Stimulated activated CD4-positive, alpha-beta T cell treated with anti-CD3 and anti-CD28 coated beads, Interleukin-15, amount 100 ng/mL, for 24 hours (primary cell): ENCODE results near the gene CELA3B.
"Not testable (repeated sequence)": the region's sequence is repeated elsewhere in the genome, so short reads cannot be mapped to it uniquely, and the experiment has no call there.

Source experiments
- DNase-seq: peaks from one replicate; pipeline ENCODE4 v3.0.0-alpha.2; 2020

CELA3B gene

DNA sequence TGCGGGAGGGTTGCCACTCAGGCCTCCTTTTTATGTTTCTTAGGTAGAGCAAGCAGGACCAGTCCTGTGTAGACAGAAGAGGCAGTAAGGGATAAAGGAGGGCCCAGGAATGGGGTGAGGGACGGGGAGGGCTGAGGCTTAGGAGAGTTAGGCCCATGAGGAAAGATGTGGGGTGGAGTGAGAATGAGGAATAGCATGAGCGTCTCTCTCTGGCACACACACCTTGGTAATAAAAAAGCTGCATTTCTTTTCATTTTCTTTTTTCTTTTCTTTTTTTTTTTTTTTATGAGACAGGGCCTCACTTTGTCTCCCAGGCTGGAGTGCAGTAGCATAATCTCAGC, 32.1 kb upstream of the CELA3B start:
- DNase-seq: no peak

DNA sequence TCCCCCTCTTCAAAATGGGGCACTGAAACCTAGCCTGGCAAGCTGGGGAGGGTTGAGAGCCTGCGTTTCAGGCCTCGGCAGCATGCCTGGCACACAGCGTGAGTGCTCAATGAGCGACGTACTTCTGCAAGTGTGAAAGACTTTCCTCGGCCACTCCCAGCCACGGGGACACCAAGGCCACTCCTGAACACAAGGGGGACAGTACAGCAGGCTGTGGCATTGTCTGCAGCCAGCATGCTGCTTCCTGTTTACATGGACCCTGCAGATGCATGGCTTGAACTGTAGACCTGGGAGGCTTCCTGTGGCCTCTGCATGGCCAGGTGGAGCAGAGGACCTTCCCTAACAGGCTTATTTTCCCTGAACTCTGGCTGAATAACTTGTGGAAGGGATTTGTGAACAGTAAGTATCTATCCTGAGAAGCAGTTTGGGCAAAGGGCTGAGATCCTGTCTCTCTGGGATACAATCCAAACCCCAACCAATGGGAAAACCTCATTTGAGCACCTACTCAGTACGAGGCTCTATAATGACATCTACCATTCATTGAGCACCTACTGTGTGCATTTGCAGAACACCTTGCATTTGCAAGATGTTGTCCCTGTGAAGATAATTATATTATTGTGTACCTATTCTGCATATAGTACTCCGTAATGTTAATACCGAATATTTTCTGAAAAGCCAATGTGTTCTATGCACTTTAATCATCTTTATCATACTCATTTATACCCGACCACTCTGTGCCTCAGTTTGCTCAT, 29.8 kb upstream of the CELA3B start:
- DNase-seq: no peak

DNA sequence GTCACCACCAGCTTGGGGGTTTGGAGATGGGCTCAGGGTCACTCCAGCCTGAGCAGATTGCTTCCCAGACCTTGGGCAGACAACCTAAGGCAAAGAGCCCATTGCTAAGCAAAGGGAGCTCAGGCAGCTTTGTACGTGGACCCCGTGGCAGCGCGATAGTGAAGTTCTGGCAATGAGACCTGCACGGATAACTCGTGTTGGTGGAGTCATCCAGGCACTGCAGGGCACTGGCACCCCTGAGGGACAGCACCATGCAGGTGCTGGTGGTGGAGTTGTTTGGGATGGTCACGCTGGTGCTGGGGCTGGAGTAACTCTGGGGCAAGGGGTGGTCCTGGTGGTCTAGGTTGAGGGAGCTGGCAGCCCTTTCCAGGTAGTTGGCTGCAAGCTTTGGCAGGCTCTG, 26.1 kb upstream of the CELA3B start:
- no peak for DNase-seq

DNA sequence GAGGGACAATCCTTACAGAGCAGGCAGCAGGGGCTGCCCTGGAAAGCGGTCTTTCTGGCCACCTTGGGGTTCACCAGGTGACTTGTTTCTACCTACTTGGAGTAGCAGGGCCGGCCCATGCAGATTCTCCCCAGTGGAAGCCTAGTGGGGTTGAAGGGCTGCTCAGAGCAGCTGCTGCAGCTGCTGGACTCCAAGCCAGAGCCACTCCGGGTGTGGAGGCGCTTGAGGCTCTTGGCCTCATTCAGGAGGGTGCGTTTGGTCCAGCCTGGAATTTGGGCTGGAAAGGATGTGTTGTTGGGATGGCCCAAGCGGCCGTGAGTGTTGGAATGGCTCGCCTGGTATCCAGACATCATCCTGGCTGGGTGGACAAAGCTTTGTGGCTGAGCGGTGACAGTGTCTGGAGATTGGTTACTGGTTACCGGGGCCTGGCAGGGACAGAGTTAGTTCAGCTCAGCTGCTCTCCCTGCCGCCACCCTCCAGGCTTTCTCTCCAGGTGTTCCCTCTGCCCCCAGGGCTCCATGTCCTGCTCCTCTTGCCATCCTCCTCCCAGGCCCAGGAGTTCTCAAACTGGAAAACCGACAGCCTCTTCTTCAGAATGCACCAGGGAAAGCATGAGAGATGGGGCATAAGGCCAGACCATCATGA, 25.5 kb upstream of the CELA3B start:
- no peak for DNase-seq

DNA sequence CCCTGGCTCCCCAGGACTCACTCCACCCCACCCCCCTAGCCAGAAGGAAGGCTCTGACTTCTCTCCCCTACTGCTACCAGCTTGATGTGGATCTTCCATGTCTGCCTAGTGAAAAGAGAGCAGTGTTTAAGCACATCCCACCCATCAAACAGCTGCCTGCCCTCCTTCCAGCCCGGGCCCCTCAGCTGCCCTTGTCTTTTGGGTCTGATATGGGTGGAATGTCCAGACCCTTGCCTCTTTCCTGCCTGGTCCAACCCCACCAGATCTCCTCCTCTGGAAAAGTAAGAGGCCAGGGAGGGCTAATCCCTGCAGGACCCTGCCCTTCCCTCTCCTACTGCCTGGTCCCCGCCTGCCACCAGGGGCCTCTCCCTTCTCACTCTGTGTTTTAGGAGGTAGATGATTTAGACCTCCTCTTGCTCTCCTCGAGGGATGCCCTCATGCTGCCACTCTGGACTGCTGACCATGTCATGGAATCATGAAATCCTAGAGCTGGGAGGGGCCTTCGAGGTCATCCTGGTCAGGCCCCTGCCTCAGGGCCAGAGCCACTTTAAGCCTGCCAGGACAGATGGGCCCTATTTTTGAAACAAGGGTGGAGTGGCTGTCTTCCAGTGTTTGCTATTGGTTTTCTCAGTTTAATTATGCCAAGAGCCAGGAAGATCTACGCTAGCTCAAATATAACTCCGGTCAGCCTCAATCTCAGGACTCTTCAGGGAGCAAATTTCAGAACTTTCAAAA, 23.9 kb upstream of the CELA3B start:
- no peak for DNase-seq

DNA sequence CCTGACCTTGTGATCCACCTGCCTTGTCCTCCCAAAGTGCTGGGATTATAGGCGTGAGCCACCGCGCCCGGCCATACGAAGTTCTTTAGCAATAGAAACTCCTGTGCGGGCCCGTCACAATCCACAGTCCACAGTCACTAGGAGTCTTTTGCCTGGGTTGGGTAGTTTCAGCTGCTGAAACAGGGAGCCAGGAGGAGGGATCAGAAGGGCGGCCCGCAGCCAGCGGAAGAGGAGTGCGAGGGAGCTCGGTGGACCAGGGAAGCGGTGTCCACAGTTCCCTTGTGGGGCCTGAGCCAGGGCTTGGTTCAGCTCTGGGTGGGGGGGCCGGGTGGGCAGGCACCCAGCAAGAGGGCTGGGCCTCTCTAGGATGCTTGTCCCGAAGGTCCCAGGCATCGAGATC, 21.8 kb upstream of the CELA3B start:
- no peak for DNase-seq

DNA sequence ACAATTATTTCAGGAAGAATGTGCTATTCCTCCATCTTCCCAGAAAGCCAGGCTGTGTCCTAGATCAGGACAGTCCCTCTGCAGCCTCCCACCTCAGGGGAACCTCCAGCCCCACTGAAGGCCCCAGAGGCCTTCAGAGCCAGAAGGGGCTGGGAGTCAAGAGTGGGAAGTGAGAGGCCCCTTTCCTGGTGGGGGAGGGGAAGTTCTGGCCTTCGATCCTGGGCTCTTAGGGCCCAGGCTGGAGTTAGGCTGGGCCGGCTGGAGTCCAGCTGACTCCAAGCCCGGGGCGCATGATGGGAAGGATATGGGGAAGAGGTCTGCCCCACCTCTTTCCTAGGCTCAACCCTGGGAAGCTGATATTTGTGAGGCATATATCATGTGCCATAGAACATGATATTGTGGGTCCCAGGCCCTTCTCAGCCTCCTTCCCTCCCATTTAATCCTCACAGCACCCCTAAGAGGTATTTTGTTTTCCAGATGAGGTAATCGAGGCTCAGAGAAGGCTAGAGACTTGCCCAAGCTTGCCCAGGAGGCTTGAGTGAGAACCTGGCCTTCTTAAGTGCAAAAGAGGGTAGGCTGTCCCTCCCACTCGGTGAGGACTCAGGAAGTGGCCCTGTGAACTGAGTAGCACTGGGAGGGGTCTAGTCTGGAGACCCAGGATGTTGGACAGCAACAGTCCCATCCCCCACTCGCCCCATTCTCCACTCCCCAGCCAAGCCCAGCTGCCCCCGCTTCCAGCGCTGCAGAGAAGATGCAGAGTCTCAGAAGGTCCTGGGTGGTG, 21.1 kb upstream of the CELA3B start:
- DNase-seq: no peak

DNA sequence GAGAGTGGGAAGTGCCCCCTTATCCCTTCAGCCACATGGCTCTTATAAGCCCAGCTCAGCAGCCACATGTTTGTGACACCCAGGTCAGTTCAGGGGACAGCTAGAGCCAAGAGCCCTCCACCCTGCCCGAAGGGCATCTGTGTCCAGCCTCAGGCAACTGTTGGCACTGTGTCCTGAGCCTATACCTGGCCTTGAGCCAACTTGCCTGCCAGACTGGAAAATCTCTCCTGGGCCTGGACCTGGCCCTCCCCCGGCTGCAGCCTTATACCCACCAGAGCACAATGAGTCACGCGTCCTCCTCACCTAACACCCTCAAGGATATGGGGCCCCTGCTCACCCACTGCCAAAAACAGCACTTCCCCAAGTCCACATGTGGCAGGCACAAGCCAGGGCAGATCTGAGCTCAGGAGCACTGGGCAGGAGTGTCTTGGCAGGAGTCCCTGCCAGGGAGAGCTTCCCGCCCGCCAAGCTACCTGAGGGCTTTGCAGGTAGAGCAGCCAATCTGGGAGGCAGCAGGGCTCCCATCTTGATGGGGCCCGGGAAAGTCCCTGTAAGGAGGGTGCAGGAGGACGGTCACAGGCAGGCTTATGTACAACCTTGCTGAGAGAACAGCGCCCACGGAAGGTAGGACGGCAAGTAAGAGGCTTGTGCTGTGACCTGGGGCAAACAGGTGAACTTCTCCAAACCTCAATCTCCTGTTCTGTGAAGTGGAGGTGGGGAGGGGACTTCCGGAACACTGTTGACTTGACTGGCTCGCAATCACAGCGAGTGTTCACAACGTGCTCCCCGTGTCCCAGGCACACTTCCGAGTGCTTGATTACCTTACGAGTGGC, 19.9 kb upstream of the CELA3B start:
- peak; percentile 48 for DNase-seq

DNA sequence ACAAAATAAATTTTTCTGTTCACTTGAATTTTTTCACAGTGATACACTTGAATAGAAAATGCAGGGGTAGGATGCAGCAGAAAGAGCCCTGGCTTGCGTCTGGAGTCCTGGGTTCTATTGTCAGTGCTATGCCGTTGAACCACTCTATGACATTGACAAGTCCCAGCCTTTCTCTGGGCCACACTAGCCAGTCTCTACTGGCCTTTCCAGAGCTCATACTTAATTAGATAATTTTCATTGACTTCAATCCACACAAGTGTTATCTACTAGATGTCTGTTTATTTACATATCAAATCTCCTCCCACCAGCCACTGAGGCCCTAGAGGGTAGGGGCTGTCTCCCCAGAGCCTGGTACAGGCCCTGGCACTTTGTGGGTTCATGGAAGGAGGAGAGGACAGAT, 15.5 kb upstream of the CELA3B start:
- no peak for DNase-seq

DNA sequence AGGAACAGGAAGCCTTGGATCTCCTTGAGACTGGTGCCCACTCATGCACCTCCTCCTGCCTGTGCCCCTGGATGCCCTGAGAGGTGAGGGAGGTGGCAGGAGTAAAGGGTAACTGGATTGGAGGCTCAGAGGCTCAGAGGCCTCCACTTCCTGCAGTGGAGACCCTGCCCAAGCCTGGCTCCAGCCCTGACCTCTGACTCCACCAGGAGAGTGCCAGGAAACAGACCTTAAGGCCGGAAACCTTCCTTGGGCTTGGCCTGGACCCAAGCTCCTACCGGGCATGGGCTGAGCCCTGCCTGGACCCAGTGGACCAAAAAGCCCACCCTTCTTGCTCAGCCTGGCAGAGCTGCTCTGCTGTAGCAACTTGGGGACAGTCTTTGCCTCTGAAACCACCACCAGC, 15.0 kb upstream of the CELA3B start:
- no peak for DNase-seq

DNA sequence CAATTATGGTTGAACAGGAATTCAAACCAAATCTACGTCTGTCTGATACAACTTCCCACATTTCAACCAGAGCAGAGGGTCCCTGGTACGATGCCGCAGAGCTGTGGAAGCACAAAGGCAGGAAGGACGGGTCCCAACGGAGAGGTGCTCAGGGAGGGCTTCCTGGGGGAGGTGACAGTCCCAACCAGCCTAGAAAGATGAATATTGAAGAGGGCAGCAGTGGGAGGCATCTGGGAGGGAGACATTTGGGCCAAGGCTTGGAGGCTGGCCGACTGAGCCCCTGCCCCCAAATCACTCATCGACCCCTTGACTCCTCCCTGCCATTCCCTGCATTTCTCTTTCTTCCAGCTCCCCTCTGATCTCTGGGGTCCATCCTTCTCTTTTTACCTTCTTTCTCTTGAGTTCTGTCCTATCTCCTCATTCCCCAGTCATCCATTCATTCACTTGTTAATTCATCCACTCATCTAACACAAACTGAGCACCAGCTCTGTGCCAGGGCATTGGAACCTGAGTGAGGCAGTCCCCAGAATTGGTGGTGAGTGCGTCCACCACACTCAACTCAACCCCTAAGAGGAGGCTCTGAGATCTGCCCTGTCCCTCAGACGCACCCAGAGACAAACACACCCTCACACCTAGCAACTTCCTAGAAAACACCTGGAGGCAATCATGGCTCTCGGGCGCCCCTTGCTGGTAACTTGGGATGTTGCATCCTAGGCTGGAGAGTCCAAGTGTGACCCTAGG, 13.2 kb upstream of the CELA3B start:
- peak; percentile 85 for DNase-seq

DNA sequence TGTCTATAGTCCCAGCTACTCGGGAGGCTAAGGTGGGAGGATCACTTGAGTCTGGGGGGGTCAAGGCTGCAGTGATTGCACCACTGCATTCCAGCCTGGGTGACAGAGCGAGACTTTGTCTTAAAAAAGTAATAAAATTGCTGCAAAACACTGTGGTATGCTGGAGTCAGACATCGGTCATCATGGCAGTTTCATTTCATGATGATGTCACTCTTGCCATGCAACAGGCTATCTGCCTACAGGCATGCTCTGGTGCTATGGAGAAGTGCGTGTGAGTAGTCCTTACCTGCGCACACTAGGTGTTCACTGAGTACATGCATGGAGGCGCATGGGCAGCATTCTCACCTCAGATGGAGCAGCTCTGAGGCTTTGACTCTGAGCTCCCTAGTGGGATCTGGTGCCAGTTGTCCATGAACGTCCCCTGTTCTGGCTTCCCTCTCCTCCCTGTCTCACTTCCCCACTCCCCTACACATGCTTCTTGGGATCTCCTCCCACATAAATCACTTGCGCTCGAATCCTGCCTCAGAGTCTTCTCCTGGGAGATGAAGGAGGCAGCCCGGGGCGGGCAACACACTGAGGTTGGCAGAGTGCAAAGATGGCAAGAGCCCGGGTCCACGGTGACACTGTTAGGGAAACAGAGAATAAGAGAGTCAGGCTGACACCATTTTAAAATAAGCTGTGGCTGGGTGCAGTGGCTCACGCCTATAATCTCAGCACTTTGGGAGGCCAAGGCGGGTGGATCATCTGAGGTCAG, 10.4 kb upstream of the CELA3B start:
- DNase-seq: no peak

DNA sequence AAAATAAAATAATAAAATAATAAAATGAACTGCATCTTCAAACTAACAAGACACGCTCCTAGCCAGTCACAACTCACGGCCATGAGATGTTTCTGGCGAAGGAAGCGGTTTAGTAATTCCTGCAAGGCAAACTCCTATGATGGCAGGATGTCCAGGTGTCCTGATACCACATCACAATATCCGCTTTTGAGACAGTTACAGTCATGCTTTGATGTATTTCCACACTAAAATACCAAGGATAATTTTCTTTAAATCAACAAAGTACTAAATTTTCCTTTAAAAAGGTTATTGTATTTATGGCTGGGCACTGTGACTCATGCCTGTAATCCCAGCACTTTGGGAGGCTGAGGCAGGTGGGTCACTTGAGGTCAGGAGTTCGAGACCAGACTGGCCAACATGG, 9.6 kb upstream of the CELA3B start:
- not testable (repeated sequence) for DNase-seq

DNA sequence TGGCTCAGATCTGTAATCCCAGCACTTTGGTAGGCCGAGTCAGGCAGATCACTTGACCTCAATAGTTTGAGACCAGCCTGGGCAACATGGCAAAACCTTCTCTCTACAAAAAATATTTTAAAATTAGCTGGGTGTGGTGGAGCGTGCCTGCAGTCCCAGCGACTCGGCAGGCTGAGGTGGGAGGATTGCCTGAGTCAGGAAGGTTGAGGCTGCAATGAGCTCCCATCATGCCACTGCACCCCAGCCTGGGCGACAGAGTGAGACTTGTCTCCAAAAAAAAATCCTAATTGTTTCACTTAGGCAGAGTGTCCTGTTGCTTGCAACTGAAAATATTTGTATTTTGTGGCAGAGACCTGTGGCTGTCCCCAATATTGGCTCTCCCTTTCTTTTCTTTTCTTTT, 7.8 kb upstream of the CELA3B start:
- not testable (repeated sequence) for DNase-seq

DNA sequence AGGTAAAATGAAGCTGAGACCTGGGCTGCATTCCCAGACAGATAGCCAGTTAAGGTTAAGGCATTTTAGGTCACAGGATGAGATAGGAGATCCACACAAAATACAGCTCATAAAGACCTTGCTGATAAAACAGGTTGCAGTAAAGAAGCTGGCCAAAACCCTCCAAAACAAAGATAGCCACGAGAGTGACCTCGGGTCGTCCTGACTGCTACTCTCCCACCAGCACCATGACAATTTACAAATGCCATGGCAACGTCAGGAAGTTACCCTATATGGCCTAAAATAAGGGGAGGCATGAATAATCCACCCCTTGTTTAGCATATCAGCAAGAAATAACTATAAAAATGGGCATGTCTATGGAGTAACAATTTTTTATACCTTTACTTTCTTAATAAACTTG, 6.3 kb upstream of the CELA3B start:
- not testable (repeated sequence) for DNase-seq

DNA sequence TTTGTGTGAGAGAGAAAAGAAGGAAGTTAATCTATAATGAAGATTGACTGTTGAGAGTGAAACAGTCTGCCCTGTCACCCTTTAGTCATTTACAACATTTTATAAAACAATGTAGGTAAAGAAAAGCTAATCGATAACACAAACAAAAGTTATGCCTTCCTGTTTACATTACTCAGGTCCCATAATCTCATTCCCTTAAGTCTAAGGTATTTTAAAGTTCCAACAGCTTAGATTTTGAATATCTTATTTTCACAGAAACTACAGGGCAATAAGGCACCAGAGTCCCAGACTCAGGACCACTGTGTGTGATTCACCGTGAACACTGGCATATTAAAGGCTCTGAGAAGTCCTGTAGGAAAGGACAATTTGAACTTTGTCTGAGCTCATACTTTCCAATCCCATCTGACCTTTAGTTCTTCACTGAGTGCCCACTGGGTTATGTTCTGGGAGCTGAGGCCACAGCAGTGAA, 3.8 kb upstream of the CELA3B start:
- not testable (repeated sequence) for DNase-seq

DNA sequence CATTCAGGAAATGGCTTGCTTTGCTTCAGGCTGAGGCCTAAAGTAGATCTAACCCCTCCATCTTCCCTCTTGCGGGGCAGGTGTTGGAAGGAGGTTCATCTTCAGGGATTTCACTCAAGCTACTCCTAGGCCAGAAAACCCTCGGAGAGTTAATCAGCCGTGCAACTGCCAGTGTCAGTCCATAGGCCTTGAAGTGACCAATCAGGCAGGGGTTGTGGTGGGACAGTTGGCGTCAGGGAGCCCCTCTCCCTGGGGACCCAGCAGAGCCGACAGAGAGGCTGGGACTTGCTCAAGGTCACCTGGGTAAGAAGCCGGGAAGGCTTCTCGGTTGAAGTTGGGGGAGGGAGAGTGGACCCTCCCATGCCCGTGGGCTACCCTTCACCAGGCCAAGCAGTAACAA, 2.9 kb upstream of the CELA3B start:
- not testable (repeated sequence) for DNase-seq

DNA sequence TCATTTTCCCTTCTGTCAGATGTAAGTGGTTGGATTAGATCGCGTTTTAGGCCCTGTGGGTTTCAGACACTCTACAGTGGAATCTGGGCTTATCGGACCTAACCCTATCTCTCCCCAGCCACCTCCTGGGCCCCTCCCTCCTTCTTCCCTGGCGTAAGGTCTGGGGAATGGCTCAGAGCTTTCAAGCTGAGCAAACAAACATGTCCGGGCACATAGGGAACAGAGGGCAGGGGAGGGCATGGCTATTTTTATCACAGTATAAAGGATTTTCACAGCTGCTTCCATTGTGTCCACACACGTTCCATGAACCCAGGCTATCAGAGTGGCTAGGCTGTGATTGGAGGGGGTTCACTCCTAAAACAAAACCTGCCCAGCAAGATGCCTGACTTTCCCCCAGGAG, 2.1 kb upstream of the CELA3B start:
- DNase-seq: not testable (repeated sequence)

DNA sequence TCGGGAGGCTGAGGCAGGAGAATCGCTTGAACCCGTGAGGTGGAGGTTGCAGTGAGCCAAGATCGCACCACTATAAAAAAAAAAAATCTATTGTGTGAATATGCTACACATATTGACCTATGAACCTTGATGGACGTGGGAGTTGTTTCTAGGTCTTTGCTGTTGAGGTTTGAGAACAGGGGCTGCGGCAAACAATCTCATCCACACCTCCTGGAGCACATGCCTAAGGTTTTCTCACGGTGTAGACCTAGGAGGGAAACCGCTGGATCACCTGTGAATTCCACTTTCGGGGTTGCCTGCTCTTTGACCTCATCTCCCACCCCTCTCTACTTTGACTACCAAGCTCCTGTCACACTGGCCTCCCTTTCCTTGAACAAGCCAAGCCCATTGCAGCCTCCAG, 1.5 kb upstream of the CELA3B start:
- DNase-seq: not testable (repeated sequence)

DNA sequence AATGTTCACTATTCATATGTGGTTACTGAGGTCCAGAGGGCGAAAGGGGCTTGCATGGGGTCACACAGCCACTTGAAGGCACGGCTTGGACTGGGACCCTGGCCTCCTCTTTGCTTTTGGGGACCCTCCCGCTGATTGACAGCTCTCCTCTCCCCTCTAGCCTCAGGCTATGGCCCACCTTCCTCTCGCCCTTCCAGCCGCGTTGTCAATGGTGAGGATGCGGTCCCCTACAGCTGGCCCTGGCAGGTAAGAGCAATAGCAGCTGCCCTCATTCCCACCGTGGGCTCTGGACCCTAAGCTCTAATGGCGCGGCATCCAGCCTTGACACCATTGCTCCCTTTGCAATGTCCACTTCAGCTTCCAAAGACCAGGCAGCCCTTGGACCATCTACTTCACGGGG, 1.4 kb downstream of the CELA3B start:
- not testable (repeated sequence) for DNase-seq
